ENCODE data around the gene ATP8B4.

- TF ChIP-seq CTCF (IDR thresholded peaks at IDR 0.05) (no peak), POLR2A (IDR thresholded peaks at IDR 0.05) (no peak)
Measured at GRCh38 chr15:50131617-50132016, 12.6 kb upstream of the ATP8B4 start.
